H1 (cell line): ENCODE measurements around the gene IRF2BP1. TPM values are rescaled to one million over a fixed set of nuclear protein-coding genes. Genes with fewer than 3 reads are reported as not detected.

Source experiments
- EGR1 ChIP-seq: IDR thresholded peaks from 2 replicates; pipeline ENCODE4 v1.6.1; 2011; ENCODE audit warnings: low read depth, low read length, borderline replicate concordance
- EP300 ChIP-seq, 2 experiments: IDR thresholded peaks; 1 replicate in 1 of 2; 2 replicates in 1 of 2; pipeline ENCODE4 v1.6.1; 2011 to 2012; ENCODE audit warnings: low read depth in 2 of 2, low read length in 2 of 2, mild to moderate bottlenecking in 2 of 2, borderline replicate concordance in 1 of 2, inconsistent platforms in 1 of 2, moderate library complexity in 1 of 2
- GTF2F1 ChIP-seq: IDR thresholded peaks from 2 replicates; pipeline ENCODE4 v1.6.1; 2012; ENCODE audit warnings: low read depth, low read length, improper control_type of control experiment, borderline replicate concordance
- HDAC2 ChIP-seq, 2 experiments: fragments of 300-600 bp in 1 of 2; sonication (generic) in 1 of 2; IDR thresholded peaks; 2 replicates each; pipeline ENCODE4 v1.6.1; 2011 to 2012; ENCODE audit warnings: low read depth in 2 of 2, low read length in 2 of 2, mild to moderate bottlenecking in 2 of 2, moderate library complexity in 2 of 2, borderline replicate concordance in 1 of 2, inconsistent platforms in 1 of 2
- polyA plus RNA-seq, 7 experiments: library from polyadenylated mRNA; depleted of rRNA in 3 of 7; stranded (reverse) in 5 of 7; unstranded in 2 of 7; fragments of >200 nt in 5 of 7; fragments of 200-250 nt in 2 of 7; gene quantifications; 1 replicate in 5 of 7; 2 replicates in 1 of 7; 4 replicates in 1 of 7; pipeline versions ENCODE4 v1.2.1 to v1.2.3, GENCODE V29; 2011 to 2013; ENCODE audit warnings: missing spikeins in 2 of 7, mixed read lengths in 2 of 7
- total RNA-seq: library from RNA; stranded (reverse); fragmentation: NEBNext Ultra II Directional; extraction: Animal tissue kit (Norgen Biotek cat#: 25700); gene quantifications from 2 replicates; pipeline ENCODE4 v1.2.1, GENCODE V29; 2021
- TF ChIP-seq, protein P1 (sequence below): fragments of 300-600 bp; sonication (generic); IDR thresholded peaks from 2 replicates; pipeline ENCODE4 v1.7.1; 2012; ENCODE audit warnings: low read length, moderate library complexity, mild to moderate bottlenecking, inconsistent platforms; ENCODE audit not compliant: insufficient replicate concordance

The IRF2BP1 gene
- total and polyA plus RNA-seq, 2 of the 8 experiments (the other 6 are each of a cell fraction or from before 2014, with no cell fraction given), result 12.1 to 24.4 TPM

DNA sequence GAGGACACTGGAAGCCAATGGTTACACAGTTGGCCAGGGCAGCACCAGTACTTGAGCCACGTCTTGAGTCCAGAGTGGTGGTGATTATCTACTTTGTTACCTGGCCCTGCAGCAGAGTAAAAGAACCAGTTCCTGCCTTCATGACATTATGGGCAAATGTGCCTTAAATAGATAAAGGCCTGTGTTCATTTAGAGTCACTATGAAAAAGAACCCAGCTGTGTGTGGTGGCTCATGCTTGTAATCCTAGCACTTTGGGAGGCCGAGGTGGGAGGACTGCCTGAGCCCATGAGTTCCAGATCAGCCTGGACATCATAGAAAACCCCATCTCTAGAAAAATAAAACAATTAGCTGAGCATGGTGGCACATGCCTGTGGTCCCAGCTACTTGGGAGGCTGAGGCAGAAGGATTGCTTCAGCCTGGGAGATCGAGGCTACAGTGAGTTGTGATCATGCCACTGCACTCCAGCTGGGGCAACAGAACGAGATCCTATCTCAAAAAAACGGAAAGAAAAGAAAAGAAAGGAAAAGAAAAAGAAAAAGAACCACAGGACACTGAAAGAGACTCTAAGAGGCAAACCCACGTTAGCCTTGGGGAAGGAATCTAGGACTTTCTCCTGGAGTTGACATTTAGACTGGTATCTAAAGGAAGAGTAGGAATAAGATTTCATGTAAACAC lies 3.4 kb upstream of the IRF2BP1 start (continued):
- TF ChIP-seq, protein P1, sequence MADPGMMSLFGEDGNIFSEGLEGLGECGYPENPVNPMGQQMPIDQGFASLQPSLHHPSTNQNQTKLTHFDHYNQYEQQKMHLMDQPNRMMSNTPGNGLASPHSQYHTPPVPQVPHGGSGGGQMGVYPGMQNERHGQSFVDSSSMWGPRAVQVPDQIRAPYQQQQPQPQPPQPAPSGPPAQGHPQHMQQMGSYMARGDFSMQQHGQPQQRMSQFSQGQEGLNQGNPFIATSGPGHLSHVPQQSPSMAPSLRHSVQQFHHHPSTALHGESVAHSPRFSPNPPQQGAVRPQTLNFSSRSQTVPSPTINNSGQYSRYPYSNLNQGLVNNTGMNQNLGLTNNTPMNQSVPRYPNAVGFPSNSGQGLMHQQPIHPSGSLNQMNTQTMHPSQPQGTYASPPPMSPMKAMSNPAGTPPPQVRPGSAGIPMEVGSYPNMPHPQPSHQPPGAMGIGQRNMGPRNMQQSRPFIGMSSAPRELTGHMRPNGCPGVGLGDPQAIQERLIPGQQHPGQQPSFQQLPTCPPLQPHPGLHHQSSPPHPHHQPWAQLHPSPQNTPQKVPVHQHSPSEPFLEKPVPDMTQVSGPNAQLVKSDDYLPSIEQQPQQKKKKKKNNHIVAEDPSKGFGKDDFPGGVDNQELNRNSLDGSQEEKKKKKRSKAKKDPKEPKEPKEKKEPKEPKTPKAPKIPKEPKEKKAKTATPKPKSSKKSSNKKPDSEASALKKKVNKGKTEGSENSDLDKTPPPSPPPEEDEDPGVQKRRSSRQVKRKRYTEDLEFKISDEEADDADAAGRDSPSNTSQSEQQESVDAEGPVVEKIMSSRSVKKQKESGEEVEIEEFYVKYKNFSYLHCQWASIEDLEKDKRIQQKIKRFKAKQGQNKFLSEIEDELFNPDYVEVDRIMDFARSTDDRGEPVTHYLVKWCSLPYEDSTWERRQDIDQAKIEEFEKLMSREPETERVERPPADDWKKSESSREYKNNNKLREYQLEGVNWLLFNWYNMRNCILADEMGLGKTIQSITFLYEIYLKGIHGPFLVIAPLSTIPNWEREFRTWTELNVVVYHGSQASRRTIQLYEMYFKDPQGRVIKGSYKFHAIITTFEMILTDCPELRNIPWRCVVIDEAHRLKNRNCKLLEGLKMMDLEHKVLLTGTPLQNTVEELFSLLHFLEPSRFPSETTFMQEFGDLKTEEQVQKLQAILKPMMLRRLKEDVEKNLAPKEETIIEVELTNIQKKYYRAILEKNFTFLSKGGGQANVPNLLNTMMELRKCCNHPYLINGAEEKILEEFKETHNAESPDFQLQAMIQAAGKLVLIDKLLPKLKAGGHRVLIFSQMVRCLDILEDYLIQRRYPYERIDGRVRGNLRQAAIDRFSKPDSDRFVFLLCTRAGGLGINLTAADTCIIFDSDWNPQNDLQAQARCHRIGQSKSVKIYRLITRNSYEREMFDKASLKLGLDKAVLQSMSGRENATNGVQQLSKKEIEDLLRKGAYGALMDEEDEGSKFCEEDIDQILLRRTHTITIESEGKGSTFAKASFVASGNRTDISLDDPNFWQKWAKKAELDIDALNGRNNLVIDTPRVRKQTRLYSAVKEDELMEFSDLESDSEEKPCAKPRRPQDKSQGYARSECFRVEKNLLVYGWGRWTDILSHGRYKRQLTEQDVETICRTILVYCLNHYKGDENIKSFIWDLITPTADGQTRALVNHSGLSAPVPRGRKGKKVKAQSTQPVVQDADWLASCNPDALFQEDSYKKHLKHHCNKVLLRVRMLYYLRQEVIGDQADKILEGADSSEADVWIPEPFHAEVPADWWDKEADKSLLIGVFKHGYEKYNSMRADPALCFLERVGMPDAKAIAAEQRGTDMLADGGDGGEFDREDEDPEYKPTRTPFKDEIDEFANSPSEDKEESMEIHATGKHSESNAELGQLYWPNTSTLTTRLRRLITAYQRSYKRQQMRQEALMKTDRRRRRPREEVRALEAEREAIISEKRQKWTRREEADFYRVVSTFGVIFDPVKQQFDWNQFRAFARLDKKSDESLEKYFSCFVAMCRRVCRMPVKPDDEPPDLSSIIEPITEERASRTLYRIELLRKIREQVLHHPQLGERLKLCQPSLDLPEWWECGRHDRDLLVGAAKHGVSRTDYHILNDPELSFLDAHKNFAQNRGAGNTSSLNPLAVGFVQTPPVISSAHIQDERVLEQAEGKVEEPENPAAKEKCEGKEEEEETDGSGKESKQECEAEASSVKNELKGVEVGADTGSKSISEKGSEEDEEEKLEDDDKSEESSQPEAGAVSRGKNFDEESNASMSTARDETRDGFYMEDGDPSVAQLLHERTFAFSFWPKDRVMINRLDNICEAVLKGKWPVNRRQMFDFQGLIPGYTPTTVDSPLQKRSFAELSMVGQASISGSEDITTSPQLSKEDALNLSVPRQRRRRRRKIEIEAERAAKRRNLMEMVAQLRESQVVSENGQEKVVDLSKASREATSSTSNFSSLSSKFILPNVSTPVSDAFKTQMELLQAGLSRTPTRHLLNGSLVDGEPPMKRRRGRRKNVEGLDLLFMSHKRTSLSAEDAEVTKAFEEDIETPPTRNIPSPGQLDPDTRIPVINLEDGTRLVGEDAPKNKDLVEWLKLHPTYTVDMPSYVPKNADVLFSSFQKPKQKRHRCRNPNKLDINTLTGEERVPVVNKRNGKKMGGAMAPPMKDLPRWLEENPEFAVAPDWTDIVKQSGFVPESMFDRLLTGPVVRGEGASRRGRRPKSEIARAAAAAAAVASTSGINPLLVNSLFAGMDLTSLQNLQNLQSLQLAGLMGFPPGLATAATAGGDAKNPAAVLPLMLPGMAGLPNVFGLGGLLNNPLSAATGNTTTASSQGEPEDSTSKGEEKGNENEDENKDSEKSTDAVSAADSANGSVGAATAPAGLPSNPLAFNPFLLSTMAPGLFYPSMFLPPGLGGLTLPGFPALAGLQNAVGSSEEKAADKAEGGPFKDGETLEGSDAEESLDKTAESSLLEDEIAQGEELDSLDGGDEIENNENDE, result no peak
- TF ChIP-seq EP300 (IDR thresholded peaks at IDR 0.05; ENCODE audit: borderline replicate concordance in 1 of 2, low read depth in 2 of 2, low read length in 2 of 2) (no peak), HDAC2 (IDR thresholded peaks at IDR 0.05; ENCODE audit: borderline replicate concordance in 1 of 2, low read depth in 2 of 2, low read length in 2 of 2) (no peak), EGR1 (no peak), GTF2F1 (no peak)
- TF ChIP-seq, all 59 proteins: peak for 0
